GM23338 (cell line): Measurements from ENCODE around the gene CDHR5.

Experiments used
- CREB1 ChIP-seq: fragments of 250-450 bp; sonication (Bioruptor Pico); IDR thresholded peaks from 2 replicates; pipeline ENCODE4 v1.5.0; 2020; ENCODE audit warnings: low read depth, mild to moderate bottlenecking, moderate library complexity
- CTCF ChIP-seq, 2 experiments: fragments of 200-600 bp in 1 of 2; sonication (generic) in 1 of 2; conservative IDR thresholded peaks; 2 replicates each; pipeline versions ENCODE4 v1.5.1 to v1.6.1; 2016 to 2017; ENCODE audit warnings: antibody characterized with exemption in 2 of 2, low read depth in 2 of 2, mild to moderate bottlenecking in 2 of 2, moderate library complexity in 1 of 2
- ETS1 ChIP-seq: IDR thresholded peaks from 2 replicates; pipeline ENCODE4 v1.6.1; 2016; ENCODE audit warnings: antibody characterized with exemption
- EZH2 ChIP-seq: fragments of 200-600 bp; sonication (generic); IDR thresholded peaks from one replicate; pipeline ENCODE4 v1.8.0; 2017; ENCODE audit warnings: antibody characterized with exemption, mild to moderate bottlenecking, low read depth; ENCODE audit not compliant: unreplicated experiment
- EZH2phosphoT487 ChIP-seq: fragments of 200-600 bp; sonication (generic); IDR thresholded peaks from one replicate; pipeline ENCODE4 v1.8.1; 2018; ENCODE audit warnings: antibody characterized with exemption; ENCODE audit not compliant: unreplicated experiment
- NANOG ChIP-seq: IDR thresholded peaks from 2 replicates; pipeline ENCODE4 v1.6.1; 2016; ENCODE audit warnings: antibody characterized with exemption, borderline replicate concordance
- POLR2AphosphoS5 ChIP-seq: IDR thresholded peaks from 2 replicates; pipeline ENCODE4 v1.6.1; 2016; ENCODE audit warnings: antibody characterized with exemption, low read depth
- REST ChIP-seq: IDR thresholded peaks from one replicate; pipeline ENCODE4 v1.6.1; 2018; ENCODE audit warnings: antibody characterized with exemption; ENCODE audit not compliant: unreplicated experiment

- TF ChIP-seq POLR2AphosphoS5 (no peak), REST (no peak), CTCF (conservative IDR thresholded peaks at IDR 0.05; ENCODE audit: low read depth in 2 of 2) (no peak), EZH2phosphoT487 (no peak), NANOG (no peak), EZH2 (no peak), CREB1 (CRISPR knock-in tag) (no peak), ETS1 (no peak)
Measured at GRCh38 chr11:616320-617198, 8.2 kb downstream of the CDHR5 start.
